Activated naive CD4-positive, alpha-beta T cell treated with Interleukin-2 at 50 U/mL for 16 hours (primary cell): ENCODE measurements around the gene QRFPR.
"Not testable (repeated sequence)": the region's sequence is repeated elsewhere in the genome, so short reads cannot be mapped to it uniquely, and the experiment has no call there.

Experiments used
- DNase-seq: peaks from one replicate; pipeline ENCODE4 v3.0.0-alpha.2; 2020

The QRFPR gene

GRCh38 chr4:121380776-121381462 is at the start of gene QRFPR:
TSS of gene QRFPR (minus strand) at chr4:121381018. CDS start at chr4:121380647, 371 bp downstream.
- DNase-seq, result no peak

GRCh38 chr4:121428721-121429120 is 47.9 kb upstream of the QRFPR start:
- no peak for DNase-seq

DNA sequence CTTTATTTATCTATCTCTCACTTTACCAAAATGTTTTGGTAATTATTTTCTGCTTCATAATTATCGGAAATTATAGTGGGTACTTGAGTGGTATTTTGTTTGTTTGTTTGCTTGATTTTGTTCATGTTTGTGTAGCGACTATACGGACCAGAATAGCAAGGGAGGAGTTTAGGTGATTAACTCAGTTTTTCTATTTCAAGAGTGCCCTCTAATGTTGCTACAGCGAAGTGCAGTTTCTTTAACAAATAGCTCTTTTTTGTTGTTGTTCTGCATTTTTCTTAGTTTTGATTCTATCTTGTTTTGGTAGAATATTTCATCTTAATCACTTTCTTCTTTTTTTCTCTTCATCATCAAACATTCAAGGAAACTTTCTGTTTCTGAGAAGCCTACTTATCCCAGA is 40.8 kb upstream of the QRFPR start:
- DNase-seq, result no peak

- DNase-seq, result no peak
Measured at GRCh38 chr4:121411151-121411744, 30.4 kb upstream of the QRFPR start.

DNA sequence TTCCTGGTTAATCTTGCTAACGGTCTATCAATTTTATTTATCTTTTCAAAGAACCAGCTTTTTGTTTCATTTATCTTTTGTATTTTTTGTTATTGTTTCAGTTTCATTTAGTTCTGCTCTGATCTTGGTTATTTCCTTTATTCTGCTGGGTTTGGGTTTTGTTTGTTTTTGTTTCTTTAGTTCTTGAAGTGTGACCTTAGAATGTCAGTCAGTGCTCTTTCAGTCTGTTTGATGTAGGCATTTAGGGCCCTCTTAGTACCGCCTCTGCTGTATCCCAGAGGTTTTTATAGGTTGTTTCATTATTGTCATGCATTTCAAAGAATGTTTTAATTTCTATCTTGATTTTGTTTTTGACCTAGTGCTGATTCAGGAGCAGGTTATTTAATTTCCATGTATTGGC is 27.7 kb upstream of the QRFPR start:
- not testable (repeated sequence) for DNase-seq

DNA sequence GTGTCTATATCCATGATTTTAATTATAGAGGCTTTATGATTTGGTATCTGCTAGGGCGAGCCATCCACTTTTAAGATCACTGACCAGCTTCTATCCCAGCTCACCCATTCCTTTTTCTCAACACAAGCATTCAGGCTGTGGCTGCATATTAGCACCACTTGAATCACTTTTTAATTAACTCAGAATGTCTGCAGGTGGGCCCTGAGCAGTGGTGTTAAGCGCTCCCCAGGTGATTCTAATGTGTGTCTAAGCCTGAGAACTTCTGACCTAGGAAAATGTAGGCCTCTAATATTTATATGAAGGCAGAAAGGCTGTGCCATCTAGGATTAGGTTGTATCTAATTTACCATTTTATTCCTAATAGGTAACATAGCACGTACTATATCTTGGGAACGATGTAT is 19.8 kb upstream of the QRFPR start:
- DNase-seq, result no peak

DNA sequence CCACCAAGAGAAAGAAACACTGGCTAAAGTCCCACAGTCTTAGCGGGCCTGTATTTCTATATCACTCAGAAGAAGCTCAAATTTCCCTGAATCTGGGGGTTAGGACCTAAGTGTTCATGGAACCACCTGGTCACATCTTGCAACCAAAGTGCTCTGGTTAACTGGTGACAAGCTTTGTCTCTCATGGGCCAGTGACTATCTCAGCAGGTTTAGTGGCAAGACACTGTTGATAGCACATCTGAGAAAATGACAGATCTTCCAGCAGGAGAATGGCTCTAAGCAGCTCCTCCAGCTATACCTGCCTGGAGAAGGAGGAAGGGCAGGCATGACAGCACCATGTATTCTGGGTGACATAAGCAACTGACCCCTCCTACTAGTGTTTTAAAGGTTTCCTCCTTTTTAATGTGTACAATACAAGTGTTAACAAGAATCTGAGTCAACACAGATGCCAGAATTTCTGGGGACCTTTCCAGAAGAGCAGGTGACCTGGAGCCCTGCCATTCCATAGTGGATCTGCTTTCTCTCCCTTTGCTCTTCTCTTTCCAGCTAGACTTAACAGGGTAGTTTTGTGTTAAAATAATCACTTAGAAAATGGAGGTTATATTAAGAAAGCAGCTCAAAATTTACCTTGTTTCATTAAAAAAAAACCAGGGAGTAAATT is 17.3 kb upstream of the QRFPR start:
- no peak for DNase-seq

DNA sequence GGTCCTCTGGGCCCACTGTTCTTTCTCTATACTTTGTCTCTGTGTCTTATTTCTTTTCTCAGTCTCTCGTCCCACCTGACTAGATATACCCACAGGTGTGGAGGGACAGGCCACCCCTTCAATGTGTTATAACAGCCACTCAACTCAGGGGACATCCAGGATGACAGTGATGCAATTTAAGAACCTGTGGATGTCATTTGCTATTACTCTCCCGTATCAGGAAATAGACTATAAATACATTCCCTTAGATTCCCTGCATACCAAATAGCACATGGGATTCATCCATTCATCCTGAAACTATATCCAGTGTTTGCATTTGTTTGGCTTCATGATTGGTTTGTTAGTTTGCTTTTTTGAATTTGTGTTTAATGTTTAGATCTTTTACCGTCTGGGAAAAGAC is 16.6 kb upstream of the QRFPR start:
- no peak for DNase-seq

- no peak for DNase-seq
Measured at GRCh38 chr4:121392426-121393086, 11.7 kb upstream of the QRFPR start.

GRCh38 chr4:121390335-121390734 is 9.5 kb upstream of the QRFPR start:
- no peak for DNase-seq

- no peak for DNase-seq
Measured at GRCh38 chr4:121379276-121379675, 1.5 kb downstream of the QRFPR start.

DNA sequence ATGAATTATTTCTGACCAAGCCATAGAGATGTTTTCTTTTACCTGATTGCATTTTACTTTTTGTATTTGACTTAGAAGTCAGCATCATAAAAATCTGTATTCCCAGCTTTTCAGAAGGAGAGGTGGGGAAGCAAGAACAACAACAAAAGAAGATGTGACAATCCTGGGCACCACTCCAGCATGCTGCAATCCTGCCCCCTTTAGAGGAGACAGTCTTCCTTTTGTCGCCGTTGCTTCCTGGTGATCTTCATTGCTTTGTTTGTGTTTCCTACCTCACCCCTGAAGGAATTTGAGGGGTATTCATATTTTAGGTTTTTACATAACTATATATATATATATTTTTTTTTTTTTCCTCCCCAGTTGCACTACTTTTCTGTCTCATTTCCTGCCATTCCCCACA is 3.7 kb downstream of the QRFPR start:
- DNase-seq, result no peak

- no peak for DNase-seq
Measured at GRCh38 chr4:121376556-121376955, 4.3 kb downstream of the QRFPR start.

GRCh38 chr4:121376097-121376496 is 4.7 kb downstream of the QRFPR start:
- DNase-seq, result no peak

DNA sequence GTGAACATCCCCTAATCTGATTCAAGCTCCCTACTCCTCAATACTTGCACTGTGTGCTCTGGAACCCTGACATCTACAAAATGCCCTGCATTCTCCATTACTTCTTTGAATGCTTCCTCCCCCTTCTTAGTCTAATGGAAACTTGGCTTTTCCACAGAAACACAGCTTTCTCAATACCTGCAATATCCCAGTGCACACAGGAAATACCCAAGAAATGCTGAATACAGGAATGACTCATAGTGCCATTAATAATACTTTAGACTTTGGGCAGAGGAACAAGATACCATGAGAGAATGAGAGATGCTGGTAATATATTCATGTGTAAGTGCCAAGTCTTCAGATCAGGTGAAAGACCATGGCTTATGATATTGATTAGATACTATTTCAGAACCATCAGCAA is 5.6 kb downstream of the QRFPR start:
- DNase-seq, result no peak

- DNase-seq, result no peak
Measured at GRCh38 chr4:121373841-121374240, 7.0 kb downstream of the QRFPR start.

- peak; percentile 36 for DNase-seq
Measured at GRCh38 chr4:121370729-121371325, 10.0 kb downstream of the QRFPR start.

GRCh38 chr4:121360495-121360894 is 20.3 kb downstream of the QRFPR start:
- DNase-seq, result no peak

DNA sequence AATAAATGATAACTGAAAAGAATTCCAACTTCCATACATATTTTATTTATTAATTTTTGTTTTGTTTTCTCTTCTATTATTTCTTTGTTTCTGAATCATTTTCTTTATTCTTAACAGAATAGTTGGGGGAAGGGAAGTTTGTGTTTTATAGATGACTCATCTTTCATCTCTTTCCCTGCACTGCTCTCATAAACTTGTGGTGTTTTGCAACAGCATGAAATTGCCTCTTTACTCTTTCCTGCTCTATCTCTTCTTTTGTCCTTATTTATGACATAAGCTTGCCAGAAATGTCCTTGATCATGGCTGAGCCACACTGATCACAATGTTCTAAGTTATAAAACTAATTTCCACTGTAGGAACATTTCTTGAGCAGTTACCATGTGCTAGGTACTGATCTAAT is 22.3 kb downstream of the QRFPR start:
- DNase-seq, result no peak

GRCh38 chr4:121353213-121353612 is 27.6 kb downstream of the QRFPR start:
- no peak for DNase-seq

- DNase-seq, result no peak
Measured at GRCh38 chr4:121344098-121344497, 36.7 kb downstream of the QRFPR start.

- DNase-seq, result no peak
Measured at GRCh38 chr4:121340247-121340646, 40.6 kb downstream of the QRFPR start.

- no peak for DNase-seq
Measured at GRCh38 chr4:121339824-121340223, 41.0 kb downstream of the QRFPR start.
